GM23338 (cell line): ENCODE data around the gene SCFD2. TPM values are rescaled to one million over a fixed set of nuclear protein-coding genes. Genes with fewer than 3 reads are reported as not detected.

Experiments
- ATAC-seq: fragments of 200-7000 bp; cut with Tn5 transposase; 3 replicates; pipeline ENCODE4 v1.9.1; 2020
- DNase-seq: peaks from one replicate; pipeline ENCODE4 v3.0.0-alpha.2; 2015; ENCODE audit warnings: low spot score
- H2AFZ ChIP-seq: fragments of 200-600 bp; sonication (generic); 2 replicates; pipeline ENCODE4 v1.8.0; 2016; ENCODE audit warnings: antibody characterized with exemption, mild to moderate bottlenecking, moderate library complexity
- H3F3A ChIP-seq: fragments of 200-600 bp; sonication (generic); replicated peaks from 2 replicates; pipeline ENCODE4 v1.8.0; 2017; ENCODE audit warnings: antibody characterized with exemption, mixed run types, low read depth
- H3K27ac ChIP-seq: fragments of 200-600 bp; sonication (generic); 2 replicates; pipeline ENCODE4 v1.6.1; 2016; ENCODE audit warnings: low read depth
- H3K27me3 ChIP-seq: fragments of 200-600 bp; sonication (generic); 2 replicates; pipeline ENCODE4 v1.8.0; 2016; ENCODE audit warnings: mild to moderate bottlenecking, mixed run types, moderate library complexity; ENCODE audit not compliant: insufficient read depth
- H3K36me3 ChIP-seq: fragments of 200-600 bp; sonication (generic); 2 replicates; pipeline ENCODE4 v1.8.0; 2016; ENCODE audit warnings: mild to moderate bottlenecking; ENCODE audit not compliant: insufficient read depth
- H3K4me1 ChIP-seq: fragments of 200-600 bp; sonication (generic); 2 replicates; pipeline ENCODE4 v1.8.0; 2016; ENCODE audit warnings: mild to moderate bottlenecking, moderate library complexity; ENCODE audit not compliant: insufficient read depth
- H3K4me2 ChIP-seq: fragments of 200-600 bp; sonication (generic); 2 replicates; pipeline ENCODE4 v1.7.1; 2017; ENCODE audit warnings: mixed run types
- H3K4me3 ChIP-seq: fragments of 200-600 bp; sonication (generic); 2 replicates; pipeline ENCODE4 v1.6.1; 2016; ENCODE audit warnings: mixed run types
- H3K79me2 ChIP-seq: fragments of 200-600 bp; sonication (generic); replicated peaks from 2 replicates; pipeline ENCODE4 v1.8.0; 2017; ENCODE audit warnings: mild to moderate bottlenecking; ENCODE audit not compliant: insufficient read depth
- H3K9me2 ChIP-seq: fragments of 200-600 bp; sonication (generic); 2 replicates; pipeline ENCODE4 v1.8.0; 2017; ENCODE audit not compliant: insufficient read depth
- H4K20me1 ChIP-seq: fragments of 200-600 bp; sonication (generic); replicated peaks from 2 replicates; pipeline ENCODE4 v1.8.0; 2017; ENCODE audit warnings: mild to moderate bottlenecking; ENCODE audit not compliant: insufficient read depth
- H3K27ac Mint-ChIP-seq: 2 replicates; pipeline ENCODE4 v1.8.0; 2020; ENCODE audit warnings: inconsistent platforms, mild to moderate bottlenecking, moderate library complexity, mixed read lengths
- H3K27me3 Mint-ChIP-seq: 3 replicates; pipeline ENCODE4 v1.8.0; 2022; ENCODE audit warnings: low read depth, mild to moderate bottlenecking, moderate library complexity, mixed read lengths, inconsistent platforms; ENCODE audit not compliant: insufficient read depth, poor library complexity
- H3K36me3 Mint-ChIP-seq: 3 replicates; pipeline ENCODE4 v1.8.0; 2021; ENCODE audit warnings: low read depth, mild to moderate bottlenecking, inconsistent platforms, moderate library complexity, mixed read lengths
- H3K4me1 Mint-ChIP-seq: 3 replicates; pipeline ENCODE4 v1.8.0; 2020; ENCODE audit warnings: mild to moderate bottlenecking, inconsistent platforms, mixed read lengths
- H3K4me3 Mint-ChIP-seq: 3 replicates; pipeline ENCODE4 v1.8.0; 2021; ENCODE audit warnings: moderate library complexity, mild to moderate bottlenecking, inconsistent platforms, mixed read lengths
- H3K9me3 Mint-ChIP-seq: 3 replicates; pipeline ENCODE4 v1.8.0; 2020; ENCODE audit warnings: moderate library complexity, mild to moderate bottlenecking, inconsistent platforms, mixed read lengths
- CTCF ChIP-seq, 2 experiments: fragments of 200-600 bp in 1 of 2; sonication (generic) in 1 of 2; conservative IDR thresholded peaks; 2 replicates each; pipeline versions ENCODE4 v1.5.1 to v1.6.1; 2016 to 2017; ENCODE audit warnings: antibody characterized with exemption in 2 of 2, low read depth in 2 of 2, mild to moderate bottlenecking in 2 of 2, moderate library complexity in 1 of 2
- ETS1 ChIP-seq: IDR thresholded peaks from 2 replicates; pipeline ENCODE4 v1.6.1; 2016; ENCODE audit warnings: antibody characterized with exemption
- EZH2 ChIP-seq: fragments of 200-600 bp; sonication (generic); IDR thresholded peaks from one replicate; pipeline ENCODE4 v1.8.0; 2017; ENCODE audit warnings: antibody characterized with exemption, mild to moderate bottlenecking, low read depth; ENCODE audit not compliant: unreplicated experiment
- EZH2phosphoT487 ChIP-seq: fragments of 200-600 bp; sonication (generic); IDR thresholded peaks from one replicate; pipeline ENCODE4 v1.8.1; 2018; ENCODE audit warnings: antibody characterized with exemption; ENCODE audit not compliant: unreplicated experiment
- NANOG ChIP-seq: IDR thresholded peaks from 2 replicates; pipeline ENCODE4 v1.6.1; 2016; ENCODE audit warnings: antibody characterized with exemption, borderline replicate concordance
- POLR2AphosphoS5 ChIP-seq: IDR thresholded peaks from 2 replicates; pipeline ENCODE4 v1.6.1; 2016; ENCODE audit warnings: antibody characterized with exemption, low read depth
- REST ChIP-seq: IDR thresholded peaks from one replicate; pipeline ENCODE4 v1.6.1; 2018; ENCODE audit warnings: antibody characterized with exemption; ENCODE audit not compliant: unreplicated experiment
- STAT1 ChIP-seq: IDR thresholded peaks from one replicate; pipeline ENCODE4 v1.6.1; 2016; ENCODE audit warnings: antibody characterized with exemption; ENCODE audit not compliant: unreplicated experiment
- ZNF331 ChIP-seq: fragments of 250-450 bp; sonication (Bioruptor Pico); IDR thresholded peaks from 2 replicates; pipeline ENCODE4 v1.5.0; 2020; ENCODE audit warnings: low read depth, mild to moderate bottlenecking, moderate library complexity
- polyA plus RNA-seq: library from polyadenylated mRNA; unstranded; fragments of >200 nt; fragmentation: Nextera tagmentation; extraction: Ambion mirVana; gene quantifications from 2 replicates; pipeline ENCODE4 v1.2.1, GENCODE V29; 2016
- total RNA-seq: library from RNA; depleted of rRNA; stranded (reverse); fragments of >200 nt; shearing (Covaris generic); gene quantifications from 2 replicates; pipeline ENCODE4 v1.2.3, GENCODE V29; 2014

The SCFD2 gene
- total and polyA plus RNA-seq, 2 experiments from 2014 or later: 5.7 to 17.5 TPM

DNA sequence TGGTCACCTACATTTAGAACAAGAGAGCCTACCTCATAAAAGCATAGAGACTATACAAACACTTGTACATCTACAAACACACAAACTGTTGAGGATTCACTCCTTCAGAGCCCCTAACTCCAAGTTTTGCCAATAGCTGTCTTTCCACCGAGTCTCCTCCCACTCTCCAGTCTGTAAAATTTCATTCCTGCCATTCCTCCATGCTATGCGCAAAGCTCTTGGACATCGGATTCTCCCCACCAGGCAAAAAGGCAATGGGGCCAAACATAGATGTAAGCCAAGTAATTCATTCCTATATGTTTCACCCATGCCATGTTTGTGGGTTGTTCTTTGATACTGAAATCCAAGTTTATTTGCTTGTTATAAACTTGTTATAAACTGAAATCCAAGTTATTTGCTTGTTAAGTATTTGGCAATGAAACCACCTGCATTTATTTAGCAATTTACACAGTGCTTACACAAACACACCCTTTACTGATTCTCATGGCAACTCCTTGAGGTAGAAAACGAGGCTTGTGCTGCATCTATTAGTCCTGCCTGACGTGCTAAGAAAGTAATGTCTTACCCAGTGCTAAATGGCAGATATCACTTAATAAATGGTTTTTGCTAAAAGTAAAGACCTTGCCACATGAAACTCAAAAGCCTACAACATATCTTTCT lies 91.1 kb downstream of the SCFD2 start:
- no peaks in the 10 kb centered on the region for H3K4me1 Mint-ChIP-seq

More for the DNA sequence above, 91.1 kb downstream of the SCFD2 start:
- Histone ChIP-seq H3F3A (no peaks in the 10 kb centered on the region), H4K20me1 (no peaks in the 10 kb centered on the region), H3K4me3 (no peak overlapping the region), H3K9me2 (no peaks in the 10 kb centered on the region), H3K4me2 (no peak overlapping the region), H3K36me3 (no peaks in the 10 kb centered on the region), H3K27ac (no peak overlapping the region), H2AFZ (no peak overlapping the region), H3K79me2 (no peaks in the 10 kb centered on the region), H3K4me1 (no peaks in the 10 kb centered on the region), H3K27me3 (no peaks in the 10 kb centered on the region)
- DNase-seq: no peak
- H3K4me3 Mint-ChIP-seq: no peak overlapping the region
- H3K9me3 Mint-ChIP-seq: no peaks in the 10 kb centered on the region
- H3K27ac Mint-ChIP-seq: no peak overlapping the region
- H3K36me3 Mint-ChIP-seq: no peaks in the 10 kb centered on the region
- peaks cover 2% of the 10 kb centered on the region for H3K27me3 Mint-ChIP-seq
- ATAC-seq: no peak
- TF ChIP-seq EZH2phosphoT487 (no peak), STAT1 (no peak), ETS1 (no peak), CTCF (conservative IDR thresholded peaks at IDR 0.05; ENCODE audit: low read depth in 2 of 2) (no peak), REST (no peak), NANOG (no peak), EZH2 (no peak), POLR2AphosphoS5 (no peak), ZNF331 (CRISPR knock-in tag) (no peak)
